Bone marrow (tissue), 2 donors: Measurements from ENCODE around the gene EP300.
"Not testable (repeated sequence)": the region's sequence is repeated elsewhere in the genome, so short reads cannot be mapped to it uniquely, and the experiment has no call there.

Source experiments
- DNase-seq, 2 donors: peaks; one replicate each; lab custom pipeline; 2025; lab: John Stamatoyannopoulos, UW

EP300 gene

DNA sequence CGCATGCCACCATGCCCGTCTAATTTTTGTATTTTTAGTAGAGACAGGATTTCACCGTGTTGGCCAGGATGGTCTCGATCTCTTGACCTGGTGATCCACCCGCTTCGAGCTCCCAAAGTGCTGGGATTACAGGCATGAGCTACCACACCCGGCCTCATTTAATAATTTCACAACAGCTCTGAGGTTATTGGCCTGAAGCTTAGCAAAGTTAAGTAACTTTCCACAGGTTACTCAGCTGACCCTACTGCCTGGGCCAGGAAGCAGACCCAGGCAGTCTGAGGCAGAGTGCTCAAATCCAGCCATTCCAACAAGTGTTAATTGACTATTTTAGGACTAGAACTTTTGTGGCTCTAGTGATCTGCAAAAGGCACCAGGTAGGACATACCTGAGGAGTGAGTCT lies 60.5 kb downstream of the EP300 start:
- DNase-seq: no peak

GRCh38 chr22:41157083-41157482 lies 64.7 kb downstream of the EP300 start:
- DNase-seq: no peak

- DNase-seq: no peak
Measured at GRCh38 chr22:41169157-41169556, 76.8 kb downstream of the EP300 start.

GRCh38 chr22:41171996-41172395 lies 79.6 kb downstream of the EP300 start:
- no peak for DNase-seq

DNA sequence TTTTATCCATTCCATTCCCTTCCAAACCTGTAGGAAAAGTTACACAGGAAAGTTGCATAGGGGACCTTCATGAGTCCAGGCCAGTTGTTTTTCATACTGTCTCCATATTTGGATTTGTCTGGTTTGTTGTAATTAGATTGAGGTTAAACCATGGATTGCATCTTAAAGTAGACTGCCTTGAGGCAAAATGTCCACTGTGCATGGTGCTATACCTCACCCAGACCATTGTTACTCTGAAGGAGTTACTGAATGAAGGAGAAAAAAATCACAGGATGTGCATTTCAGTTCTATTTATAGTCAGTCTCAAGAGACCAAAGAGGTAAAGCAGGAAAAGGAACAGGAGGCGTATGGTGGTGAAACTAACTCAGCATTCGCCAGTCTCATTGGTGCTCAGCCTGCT lies 83.2 kb downstream of the EP300 start:
- DNase-seq: no peak

DNA sequence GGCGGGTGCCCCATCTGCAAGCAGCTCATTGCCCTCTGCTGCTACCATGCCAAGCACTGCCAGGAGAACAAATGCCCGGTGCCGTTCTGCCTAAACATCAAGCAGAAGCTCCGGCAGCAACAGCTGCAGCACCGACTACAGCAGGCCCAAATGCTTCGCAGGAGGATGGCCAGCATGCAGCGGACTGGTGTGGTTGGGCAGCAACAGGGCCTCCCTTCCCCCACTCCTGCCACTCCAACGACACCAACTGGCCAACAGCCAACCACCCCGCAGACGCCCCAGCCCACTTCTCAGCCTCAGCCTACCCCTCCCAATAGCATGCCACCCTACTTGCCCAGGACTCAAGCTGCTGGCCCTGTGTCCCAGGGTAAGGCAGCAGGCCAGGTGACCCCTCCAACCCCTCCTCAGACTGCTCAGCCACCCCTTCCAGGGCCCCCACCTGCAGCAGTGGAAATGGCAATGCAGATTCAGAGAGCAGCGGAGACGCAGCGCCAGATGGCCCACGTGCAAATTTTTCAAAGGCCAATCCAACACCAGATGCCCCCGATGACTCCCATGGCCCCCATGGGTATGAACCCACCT lies 84.7 kb downstream of the EP300 start:
- no peak for DNase-seq

GRCh38 chr22:41177622-41178424 lies 85.4 kb downstream of the EP300 start:
- DNase-seq: no peak

GRCh38 chr22:41178425-41178975 lies 86.1 kb downstream of the EP300 start:
- DNase-seq: no peak

- not testable (repeated sequence) for DNase-seq
Measured at GRCh38 chr22:41180362-41180761, 88.0 kb downstream of the EP300 start.

- no peak for DNase-seq
Measured at GRCh38 chr22:41180926-41181325, 88.5 kb downstream of the EP300 start.

DNA sequence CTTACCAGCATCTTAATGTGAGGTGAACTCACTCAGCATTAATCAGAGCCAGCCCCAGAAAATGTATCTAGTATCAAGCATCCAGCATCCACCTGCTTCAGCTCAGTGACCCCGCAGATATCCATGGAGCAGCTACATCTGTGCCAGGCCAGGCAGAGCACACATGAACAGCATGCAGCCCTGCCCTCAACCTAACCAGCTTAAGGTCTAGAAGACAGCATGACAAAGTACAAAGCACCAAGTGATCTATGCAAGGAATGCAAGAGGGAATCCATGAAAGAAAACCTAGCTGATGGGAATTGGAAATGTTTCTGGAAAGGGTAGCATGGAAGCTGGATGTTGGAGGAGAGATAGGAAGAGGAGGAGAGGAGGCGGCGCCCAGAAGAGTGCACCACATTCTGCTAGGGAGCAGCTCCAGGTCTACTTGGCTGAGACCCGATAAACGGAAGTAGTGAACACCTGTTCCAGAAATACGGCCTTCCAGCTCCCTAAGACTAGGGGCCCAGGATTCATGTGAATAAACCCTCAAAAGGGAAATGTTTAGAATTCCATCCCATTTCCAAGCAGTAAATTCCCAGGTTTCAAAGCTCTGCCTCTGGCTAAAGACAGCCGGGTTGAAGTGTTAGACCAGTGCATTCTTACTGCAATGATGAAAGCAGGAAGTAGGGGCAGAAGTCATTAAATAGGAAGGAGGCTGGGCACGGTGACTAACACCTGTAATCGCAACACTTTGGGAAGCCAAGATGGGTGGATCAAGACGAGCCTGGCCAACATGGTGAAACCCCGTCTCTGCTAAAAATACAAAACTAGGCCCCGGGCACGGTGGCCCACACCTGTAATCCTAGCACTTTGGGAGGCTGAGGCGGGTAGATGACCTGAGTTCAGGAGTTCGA lies 89.2 kb downstream of the EP300 start:
- DNase-seq: peak; percentile 15 to 19

- no peak for DNase-seq
Measured at GRCh38 chr22:41184679-41185078, 92.3 kb downstream of the EP300 start.

DNA sequence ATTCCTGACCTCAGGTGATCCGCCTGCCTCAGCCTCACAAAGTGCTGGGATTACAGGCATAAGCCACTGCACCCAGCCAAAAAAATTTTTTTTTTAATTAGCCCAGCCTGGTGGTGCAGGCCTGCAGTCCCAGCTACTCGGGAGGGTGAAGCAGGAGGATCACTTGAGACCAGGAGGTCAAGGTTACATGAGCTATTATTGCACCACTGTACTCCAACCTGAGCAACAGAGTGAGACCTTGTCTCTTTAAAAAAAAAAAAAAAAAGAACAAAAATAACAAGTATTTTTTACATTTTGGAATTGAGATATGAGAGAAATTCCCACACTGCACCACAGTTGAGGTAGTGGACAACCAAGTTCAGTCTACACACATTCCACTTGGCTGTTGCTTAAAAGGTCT lies 99.1 kb downstream of the EP300 start:
- no peak for DNase-seq

- DNase-seq: no peak
Measured at GRCh38 chr22:41193829-41194228, 101.4 kb downstream of the EP300 start.

- peak; percentile 67 to 74 for DNase-seq
Measured at GRCh38 chr22:41197038-41197972, 104.9 kb downstream of the EP300 start.

- peak in 1 of 2 donors; percentile 26 for DNase-seq
Measured at GRCh38 chr22:41198027-41198580, 105.7 kb downstream of the EP300 start.

DNA sequence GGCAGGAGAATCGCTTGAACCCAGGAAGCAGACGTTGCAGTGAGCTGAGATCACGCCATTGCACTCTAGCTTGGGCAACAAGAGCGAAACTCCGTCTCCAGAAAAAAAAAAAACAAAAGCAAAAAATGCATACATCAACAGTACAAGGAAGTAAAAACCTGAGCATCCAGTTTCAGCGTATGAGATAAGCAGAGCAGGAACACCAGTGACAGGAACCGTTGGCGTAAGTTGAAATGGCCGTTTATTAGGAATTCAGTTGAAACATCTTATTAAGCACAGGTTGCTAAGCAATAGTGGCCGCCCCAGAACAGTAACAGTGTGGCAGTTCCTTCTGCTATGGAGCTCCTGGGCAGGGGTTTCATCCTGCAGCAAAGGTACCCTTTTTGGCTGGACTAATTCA lies 108.7 kb downstream of the EP300 start:
- no peak for DNase-seq

DNA sequence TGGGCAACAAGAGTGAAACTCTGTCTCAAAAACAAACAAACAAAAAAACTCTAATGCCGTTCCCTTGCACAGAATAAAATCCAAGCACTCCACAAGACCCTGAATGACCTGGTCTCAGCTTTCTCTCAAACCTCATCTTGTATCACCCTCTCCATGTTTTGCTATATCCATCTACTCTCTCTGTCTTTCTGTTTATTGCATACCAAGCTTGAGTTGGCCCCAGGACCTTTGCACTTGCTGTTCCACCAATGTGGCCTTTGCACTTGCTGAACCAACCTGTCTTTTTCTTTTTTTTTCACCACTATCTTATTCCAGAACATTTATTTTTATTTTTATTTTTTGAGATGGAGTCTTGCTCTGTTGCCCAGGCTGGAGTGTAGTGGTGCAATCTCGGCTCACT lies 110.7 kb downstream of the EP300 start:
- no peak for DNase-seq

GRCh38 chr22:41204066-41204465 lies 111.7 kb downstream of the EP300 start:
- no peak for DNase-seq

- peak; percentile 82 to 88 for DNase-seq
Measured at GRCh38 chr22:41204992-41205900, 112.9 kb downstream of the EP300 start, which contains the start of gene L3MBTL2. Gene L3MBTL2, plus strand, starts transcription at chr22:41205312. Its CDS starts 51 bp downstream, at chr22:41205363.
